ENCODE results near the gene PRRT1.
A peak's percentile ranks its signal among the peaks of the same experiment; 100 is the strongest.
"Not testable (repeated sequence)": the region's sequence is repeated elsewhere in the genome, so short reads cannot be mapped to it uniquely, and the experiment has no call there.

PRRT1 gene

DNA sequence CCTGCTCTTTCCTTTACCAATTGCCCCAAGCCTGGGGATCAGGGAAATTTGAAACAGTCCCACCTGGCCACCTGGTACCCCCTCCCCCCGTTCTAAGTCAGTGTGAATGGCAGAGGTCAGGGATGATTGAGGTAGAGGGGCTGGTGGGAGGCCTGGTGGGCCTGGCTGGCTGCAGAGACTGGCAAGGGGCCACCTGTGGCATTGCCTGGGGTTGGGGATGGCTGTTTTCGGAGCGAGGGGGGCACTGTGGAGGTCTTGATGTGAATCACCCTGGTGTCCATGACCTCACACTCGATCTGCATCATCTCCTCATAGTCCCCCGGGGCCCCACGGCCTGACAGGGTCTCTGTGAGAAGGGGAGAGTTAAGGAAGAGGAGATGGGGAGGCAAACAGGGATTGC lies 36.1 kb downstream of the PRRT1 start:
- DNase-seq: no peak

GRCh38 chr6:32114796-32115195 lies 36.9 kb downstream of the PRRT1 start:
- no peak for DNase-seq

GRCh38 chr6:32113386-32114352 lies 38.1 kb downstream of the PRRT1 start:
- DNase-seq: peak; percentile 37

- no peak for DNase-seq
Observed at GRCh38 chr6:32112431-32112980, 39.2 kb downstream of the PRRT1 start.

DNA sequence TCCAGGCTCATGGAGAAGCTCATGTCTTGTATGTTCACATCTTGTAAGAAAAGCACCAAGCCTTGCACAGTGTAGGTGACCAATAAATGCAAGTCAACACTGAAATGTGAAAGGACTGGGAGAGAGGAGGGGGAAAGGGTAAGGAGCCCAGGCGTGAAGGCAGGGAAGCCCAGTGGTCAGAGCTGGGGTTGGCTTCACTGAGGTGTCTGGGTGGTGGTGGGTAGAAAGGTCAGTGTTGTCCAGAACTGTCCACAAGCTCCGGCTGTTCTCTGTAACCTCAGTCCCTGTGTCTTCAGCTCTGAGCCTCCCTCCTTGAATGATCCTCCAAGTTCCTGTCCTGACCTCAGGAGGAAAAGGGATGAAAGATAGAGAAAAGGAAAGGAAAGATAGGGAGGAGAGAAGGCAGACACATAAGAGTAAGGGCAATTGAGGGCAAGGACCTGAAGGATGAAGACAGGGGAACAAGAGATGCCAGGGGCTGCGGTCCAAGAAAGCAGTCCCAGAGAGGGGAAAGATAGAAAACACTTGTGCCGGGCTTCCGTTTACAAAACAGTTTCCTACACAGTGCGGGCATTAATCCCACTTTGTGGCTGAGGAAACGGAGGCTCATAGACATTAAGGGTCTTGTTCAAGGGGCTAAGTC lies 40.2 kb downstream of the PRRT1 start:
- no peak for DNase-seq

DNA sequence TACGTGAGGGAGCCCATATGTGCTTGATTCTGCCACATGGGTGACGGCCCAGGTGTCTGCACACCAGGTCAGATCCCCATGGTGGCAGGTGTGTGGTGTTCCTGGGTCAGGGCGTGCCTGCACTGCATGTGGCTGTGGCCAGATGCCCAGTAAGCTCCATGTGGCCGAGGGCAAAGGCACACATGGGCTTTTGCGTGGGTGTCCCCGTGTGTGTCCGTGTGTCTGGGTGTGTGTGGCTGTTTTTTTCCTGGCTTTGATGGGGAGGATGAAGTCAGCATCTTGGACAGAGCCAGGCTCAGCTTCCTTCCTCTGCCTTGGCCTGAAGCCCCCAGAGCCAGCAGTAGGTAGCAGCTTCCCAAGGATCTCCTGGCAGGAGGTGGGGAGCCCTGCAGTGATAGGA lies 41.1 kb downstream of the PRRT1 start:
- DNase-seq: no peak

- DNase-seq: no peak
Observed at GRCh38 chr6:32109765-32110160, 42.0 kb downstream of the PRRT1 start.

DNA sequence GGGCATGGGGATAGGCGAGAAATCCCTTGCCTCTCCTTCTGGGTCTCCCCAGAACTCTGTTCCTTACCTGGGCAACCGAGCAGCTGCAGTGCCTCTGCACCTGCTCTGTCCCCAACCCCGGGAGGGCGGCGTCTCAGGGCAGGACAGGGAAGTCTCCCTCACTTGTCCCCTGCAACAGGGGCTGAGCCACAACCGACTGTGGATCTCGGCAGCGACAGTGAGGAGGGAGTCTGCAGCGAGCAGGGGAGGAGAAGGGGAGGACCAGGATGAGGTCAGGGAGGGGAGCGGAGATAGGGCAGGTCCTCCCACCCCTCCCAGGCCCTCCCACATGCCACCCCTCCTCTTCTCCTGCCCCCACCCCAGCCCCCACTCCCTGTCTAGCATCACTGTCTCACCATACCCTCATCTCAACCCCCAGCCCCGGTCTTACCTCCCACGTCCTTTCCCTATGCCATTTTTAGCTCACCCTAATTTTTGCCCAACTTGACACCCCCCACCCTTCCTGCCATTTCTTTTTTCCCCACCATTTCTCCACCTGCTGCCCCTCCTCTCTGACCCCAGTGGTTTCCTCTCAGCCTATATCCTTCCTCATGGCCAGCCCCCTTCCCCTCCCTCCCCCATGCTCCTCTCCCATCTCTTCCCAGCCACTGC lies 42.5 kb downstream of the PRRT1 start, which contains the start of gene TNXB:
TSS of gene TNXB (minus strand) at position 225 of the 651 bp plus-strand sequence. CDS start 11,140 bp downstream, outside the sequence.
- peak; percentile 48 for DNase-seq

DNA sequence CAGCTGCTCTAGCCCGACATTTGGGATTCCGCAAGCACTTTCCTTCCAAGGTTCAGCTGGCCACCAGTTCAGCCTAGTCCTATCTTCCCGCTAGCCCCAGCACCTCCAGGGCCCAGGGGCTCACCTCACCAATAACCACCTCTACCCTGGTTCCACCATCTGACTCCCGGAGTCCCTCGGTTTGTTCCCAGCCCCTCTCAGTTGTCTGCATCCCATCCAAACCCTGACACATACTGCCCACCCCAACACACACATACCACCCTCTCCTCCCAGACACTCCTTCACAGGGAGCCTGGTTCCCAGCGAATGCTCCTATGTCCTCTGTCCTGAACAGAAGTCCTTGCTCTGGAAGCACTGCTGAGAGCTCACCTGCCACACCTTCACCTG lies 43.0 kb downstream of the PRRT1 start:
- DNase-seq: no peak

DNA sequence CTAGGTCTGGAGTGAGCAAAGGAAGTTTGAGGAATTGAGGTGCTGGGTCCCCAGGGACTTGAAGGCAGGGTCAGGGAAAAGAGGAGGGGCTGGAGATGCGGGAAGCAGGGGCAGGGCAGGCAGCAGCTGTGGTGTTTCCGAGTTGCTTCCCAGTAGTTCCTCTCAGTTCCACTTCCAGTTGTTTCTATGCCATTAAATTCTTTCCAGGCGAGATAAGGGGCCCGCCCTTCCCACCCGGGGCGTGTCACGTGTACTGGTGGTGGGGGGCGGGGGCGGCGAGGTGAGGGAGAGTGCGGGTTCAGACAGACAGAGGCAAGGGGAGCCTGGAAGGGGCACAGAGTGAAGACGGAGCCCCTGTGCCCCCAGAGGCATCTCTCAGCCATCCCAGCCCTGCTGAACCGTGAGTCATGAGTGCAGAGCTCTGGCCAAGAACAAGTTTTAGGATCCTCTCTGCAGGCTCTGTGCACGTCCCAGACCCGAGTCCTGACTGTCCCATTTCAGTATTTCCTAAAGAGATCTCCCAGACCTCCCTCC lies 43.6 kb downstream of the PRRT1 start:
- DNase-seq: peak; percentile 46

DNA sequence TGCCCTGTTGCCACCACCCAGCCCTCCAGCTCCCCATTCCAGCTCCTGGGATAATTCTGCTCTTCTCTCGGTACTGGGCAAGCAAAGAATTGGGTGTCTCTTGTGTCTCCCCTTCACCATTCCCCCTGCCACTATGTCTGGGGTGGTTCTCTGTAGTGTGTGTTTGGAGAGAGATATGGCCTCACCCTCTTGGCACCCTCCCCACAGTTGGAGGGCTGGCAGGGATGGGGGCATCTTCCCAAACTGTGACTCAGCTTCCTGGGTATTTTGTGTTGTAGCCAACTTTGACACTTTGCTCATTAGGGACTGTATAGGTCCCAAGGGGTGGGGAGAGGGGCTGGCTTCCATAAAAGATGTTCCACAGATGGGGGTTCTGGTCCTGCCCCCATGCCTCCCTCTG lies 44.3 kb downstream of the PRRT1 start:
- DNase-seq: no peak

GRCh38 chr6:32105433-32105832 lies 46.3 kb downstream of the PRRT1 start:
- peak; percentile 32 for DNase-seq

DNA sequence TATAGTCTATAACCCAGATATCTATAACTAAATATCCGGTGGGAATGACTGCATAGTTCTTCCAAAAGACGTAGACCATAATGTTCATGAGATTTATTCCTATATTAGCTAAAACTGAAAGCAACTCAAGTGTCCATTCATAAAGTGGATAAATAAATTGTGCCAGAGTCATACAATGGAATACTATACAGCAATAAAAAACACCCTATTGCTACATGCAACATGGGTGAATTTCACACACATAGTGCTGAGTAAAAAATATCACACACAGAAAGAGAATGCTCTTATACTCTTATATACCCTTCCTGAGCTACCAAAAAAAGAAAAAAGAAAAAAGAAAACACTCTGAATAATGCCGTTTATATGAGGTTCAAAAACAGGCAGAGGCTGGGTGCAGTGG lies 49.5 kb downstream of the PRRT1 start:
- DNase-seq: no peak

GRCh38 chr6:32100251-32100650 lies 51.5 kb downstream of the PRRT1 start:
- DNase-seq: not testable (repeated sequence)
